NB4 (cell line): Measurements from ENCODE around the gene OTOP3.

ENCODE experiments used
- CTCF ChIP-seq: IDR thresholded peaks from one replicate; pipeline ENCODE4 v1.5.1; 2012; ENCODE audit warnings: low read depth, low read length
- POLR2A ChIP-seq: IDR thresholded peaks from 2 replicates; pipeline ENCODE4 v1.6.1; 2011; ENCODE audit warnings: mild to moderate bottlenecking; ENCODE audit not compliant: insufficient read length; ENCODE audit errors: extremely low read depth

GRCh38 chr17:74949455-74950115 lies 13.9 kb downstream of the OTOP3 start:
- TF ChIP-seq CTCF = no peak
- TF ChIP-seq POLR2A = no peak
